NCI-H2171 treated with DMSO at 0.1 percent for 48 hours (cell line): ENCODE results near the gene C16orf95.
A peak's percentile ranks its signal among the peaks of the same experiment; 100 is the strongest.
"Not testable (repeated sequence)": the region's sequence is repeated elsewhere in the genome, so short reads cannot be mapped to it uniquely, and the experiment has no call there.

Source experiments
- DNase-seq: peaks from one replicate; lab custom pipeline; 2025; lab: John Stamatoyannopoulos, UW

Gene C16orf95

GRCh38 chr16:87286839-87287626 lies 30.2 kb downstream of the C16orf95 start:
- DNase-seq = no peak

GRCh38 chr16:87284183-87284582 lies 33.0 kb downstream of the C16orf95 start:
- peak; percentile 90 for DNase-seq

GRCh38 chr16:87279094-87279658 lies 38.0 kb downstream of the C16orf95 start:
- no peak for DNase-seq

- DNase-seq = peak; percentile 51
These were observed 38.8 kb downstream of the C16orf95 start for GRCh38 chr16:87278191-87279093.

GRCh38 chr16:87276924-87277323 lies 40.3 kb downstream of the C16orf95 start:
- no peak for DNase-seq

GRCh38 chr16:87276091-87276701 lies 41.0 kb downstream of the C16orf95 start:
- DNase-seq = no peak

- DNase-seq = no peak
These were observed 42.4 kb downstream of the C16orf95 start for GRCh38 chr16:87274794-87275193.

GRCh38 chr16:87273471-87274030 lies 43.6 kb downstream of the C16orf95 start:
- no peak for DNase-seq

GRCh38 chr16:87271256-87271655 lies 45.9 kb downstream of the C16orf95 start:
- no peak for DNase-seq

GRCh38 chr16:87267566-87267965 lies 49.6 kb downstream of the C16orf95 start:
- no peak for DNase-seq

- DNase-seq = no peak
These were observed 50.3 kb downstream of the C16orf95 start for GRCh38 chr16:87266846-87267245.

GRCh38 chr16:87265261-87265660 lies 51.9 kb downstream of the C16orf95 start:
- no peak for DNase-seq

GRCh38 chr16:87264634-87265033 lies 52.6 kb downstream of the C16orf95 start:
- DNase-seq = peak; percentile 54

- no peak for DNase-seq
These were observed 53.7 kb downstream of the C16orf95 start for GRCh38 chr16:87263418-87264052.

- no peak for DNase-seq
These were observed 57.8 kb downstream of the C16orf95 start for GRCh38 chr16:87259431-87259830.

GRCh38 chr16:87258653-87259052 lies 58.5 kb downstream of the C16orf95 start:
- DNase-seq = not testable (repeated sequence)

GRCh38 chr16:87255866-87256265 lies 61.3 kb downstream of the C16orf95 start:
- DNase-seq = no peak

GRCh38 chr16:87254734-87255133 lies 62.5 kb downstream of the C16orf95 start:
- no peak for DNase-seq

GRCh38 chr16:87254296-87254695 lies 62.9 kb downstream of the C16orf95 start:
- DNase-seq = no peak

GRCh38 chr16:87253536-87253935 lies 63.7 kb downstream of the C16orf95 start:
- DNase-seq = no peak
